ENCODE data around the gene SLN. TPM values are rescaled to one million over a fixed set of nuclear protein-coding genes. Genes with fewer than 3 reads are reported as not detected.

Gene SLN
- total RNA-seq, 1 experiment from 2014 or later: not detected

DNA sequence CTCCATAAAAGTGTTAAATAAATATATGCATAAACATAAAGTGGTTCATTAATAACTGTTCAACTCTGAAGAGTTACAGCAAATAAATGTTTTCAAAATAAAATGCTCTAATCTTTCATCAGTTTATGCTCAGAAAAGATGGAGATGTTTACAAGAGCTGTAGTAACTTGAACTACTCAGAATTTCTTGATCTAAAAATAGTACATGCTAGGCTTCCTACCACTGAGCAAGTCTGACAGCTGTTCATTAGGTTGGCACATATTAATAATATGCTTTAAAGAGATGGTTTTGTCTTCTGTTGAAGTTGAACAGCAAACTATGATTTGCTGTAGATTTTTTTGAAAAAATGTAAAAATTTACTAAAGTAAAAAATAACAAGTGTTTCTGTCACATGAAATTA is 10.8 kb upstream of the SLN start:
- TF ChIP-seq CTCF (conservative IDR thresholded peaks at IDR 0.05): no peak
- no peak overlapping the region for H3K9ac ChIP-seq (ENCODE audit: extremely low read depth, insufficient read length, low read length)
- Mint-ChIP-seq H3K4me3 (no peak overlapping the region), H3K4me1 (peaks cover 0 to 2% of the 10 kb centered on the region in 2 experiments; a peak in 1 of 4 replicates), H3K27me3 (ENCODE audit: low read depth) (peaks cover 7% of the 10 kb centered on the region), H3K9me3 (no peaks in the 10 kb centered on the region; a peak in 1 of 5 replicates), H3K36me3 (ENCODE audit: insufficient read depth in 1 of 3, low read depth in 3 of 3) (no peaks in the 10 kb centered on the region), H3K27ac (no peak overlapping the region)
- H3K9me3 ChIP-seq (ENCODE audit: control insufficient read depth, low read depth, low read length): no peaks in the 10 kb centered on the region
- H3K27me3 ChIP-seq (ENCODE audit: insufficient read depth, low read length): no peaks in the 10 kb centered on the region
- no peak overlapping the region for H4K91ac ChIP-seq (ENCODE audit: insufficient read length, low read depth, low read length)
- H4K20me1 ChIP-seq (ENCODE audit: control insufficient read depth, insufficient read depth, insufficient read length): no peaks in the 10 kb centered on the region
- H3K4ac ChIP-seq (ENCODE audit: low read depth, low read length): no peak overlapping the region
- H3K23ac ChIP-seq (ENCODE audit: insufficient read length, low read depth, low read length): no peak overlapping the region
- no peak overlapping the region for H2BK15ac ChIP-seq (ENCODE audit: low read depth, low read length)
- no peak overlapping the region for H3K18ac ChIP-seq (ENCODE audit: insufficient read length, low read depth, low read length)
- no peaks in the 10 kb centered on the region for H3K79me1 ChIP-seq (ENCODE audit: insufficient read depth, low read depth, low read length, poor library complexity, severe bottlenecking)
- no peak overlapping the region for H2AK5ac ChIP-seq (ENCODE audit: insufficient read length, low read length)
- H3T11ph ChIP-seq (ENCODE audit: low read length): no peak overlapping the region
- no peak overlapping the region for H2BK12ac ChIP-seq (ENCODE audit: insufficient read length, low read depth, low read length)
- no peaks in the 10 kb centered on the region for H3K4me1 ChIP-seq (ENCODE audit: insufficient read depth, low read length)
- no peak overlapping the region for H3K27ac ChIP-seq (ENCODE audit: insufficient read length, low read depth, low read length)
- no peaks in the 10 kb centered on the region for H3K79me2 ChIP-seq (ENCODE audit: insufficient read depth, low read length)
- H3K4me2 ChIP-seq (ENCODE audit: insufficient read depth, insufficient read length, low read length): no peak overlapping the region
- H2BK120ac ChIP-seq (ENCODE audit: low read depth, low read length, poor library complexity, severe bottlenecking): no peak overlapping the region
- H4K8ac ChIP-seq (replicated peaks; ENCODE audit: insufficient read length, low read depth, low read length): no peak overlapping the region
- H2BK20ac ChIP-seq (ENCODE audit: low read depth, low read length, poor library complexity, severe bottlenecking): no peak overlapping the region
- no peak overlapping the region for H2AFZ ChIP-seq (ENCODE audit: low read length)
- H3K14ac ChIP-seq (ENCODE audit: insufficient read depth, low read length): no peak overlapping the region
- no peaks in the 10 kb centered on the region for H3K23me2 ChIP-seq (ENCODE audit: insufficient read length, low read depth, low read length, poor library complexity, severe bottlenecking)
- no peak overlapping the region for H4K5ac ChIP-seq (ENCODE audit: insufficient read length, low read depth, low read length)
- no peak overlapping the region for H3K56ac ChIP-seq (ENCODE audit: insufficient read length, low read depth, low read length)
- H2BK5ac ChIP-seq (ENCODE audit: insufficient read length, low read length): no peak overlapping the region
- DNase-seq: no peak
